WERI-Rb-1 (cell line): ENCODE measurements around the gene UMODL1.

Experiments
- DNase-seq: peaks from one replicate; pipeline ENCODE4 v3.0.0-alpha.2; 2020
- H3K27ac ChIP-seq: fragments of 250-450 bp; sonication (Bioruptor Pico); 2 replicates; pipeline ENCODE4 v1.5.1; 2020; ENCODE audit warnings: mild to moderate bottlenecking, moderate library complexity
- H3K27me3 ChIP-seq: fragments of 250-450 bp; sonication (Bioruptor Pico); 2 replicates; pipeline ENCODE4 v1.5.1; 2021; ENCODE audit warnings: mild to moderate bottlenecking, low read depth, moderate library complexity; ENCODE audit not compliant: insufficient read depth, severe bottlenecking
- H3K36me3 ChIP-seq: fragments of 250-450 bp; sonication (Bioruptor Pico); 2 replicates; pipeline ENCODE4 v1.5.1; 2020; ENCODE audit warnings: mild to moderate bottlenecking, moderate library complexity
- H3K4me3 ChIP-seq: 2 replicates; pipeline ENCODE4 v1.5.1; 2011; ENCODE audit warnings: low read depth, mild to moderate bottlenecking, control low read depth, low read length
- H3K9me3 ChIP-seq: fragments of 250-450 bp; sonication (Bioruptor Pico); 2 replicates; pipeline ENCODE4 v1.5.1; 2021; ENCODE audit warnings: mild to moderate bottlenecking, moderate library complexity; ENCODE audit not compliant: severe bottlenecking
- CTCF ChIP-seq: IDR thresholded peaks from 2 replicates; pipeline ENCODE4 v1.5.1; 2011; ENCODE audit warnings: low read depth, mild to moderate bottlenecking, control low read depth, inconsistent platforms, low read length

The UMODL1 gene

GRCh38 chr21:42162831-42163510 lies 91.9 kb downstream of the UMODL1 start:
- no peaks in the 10 kb centered on the region for H3K27me3 ChIP-seq
- H3K9me3 ChIP-seq, result no peaks in the 10 kb centered on the region
- TF ChIP-seq CTCF, result no peak
- H3K36me3 ChIP-seq, result no peaks in the 10 kb centered on the region
- DNase-seq, result no peak
- H3K27ac ChIP-seq, result no peak overlapping the region
- H3K4me3 ChIP-seq, result no peak overlapping the region

GRCh38 chr21:42163511-42163863 lies 92.4 kb downstream of the UMODL1 start:
- no peak overlapping the region; the same call in 1 of the 2 replicates for H3K27ac ChIP-seq

GRCh38 chr21:42164064-42164789 lies 93.1 kb downstream of the UMODL1 start:
- DNase-seq, result peak; percentile 90
- no peaks in the 10 kb centered on the region for H3K9me3 ChIP-seq
- H3K27me3 ChIP-seq, result no peaks in the 10 kb centered on the region
- no peaks in the 10 kb centered on the region for H3K36me3 ChIP-seq
- H3K4me3 ChIP-seq, result no peak overlapping the region
- TF ChIP-seq CTCF, result peak; percentile 87
- H3K27ac ChIP-seq, result peak overlapping the region; percentile 27

More at GRCh38 chr21:42163511-42163863, 92.4 kb downstream of the UMODL1 start:
- Histone ChIP-seq H3K27me3 (no peaks in the 10 kb centered on the region), H3K9me3 (no peaks in the 10 kb centered on the region), H3K36me3 (no peaks in the 10 kb centered on the region), H3K4me3 (no peak overlapping the region)
- TF ChIP-seq CTCF, result no peak
- DNase-seq, result no peak

- Histone ChIP-seq H3K9me3 (no peaks in the 10 kb centered on the region), H3K27me3 (no peaks in the 10 kb centered on the region), H3K36me3 (no peaks in the 10 kb centered on the region), H3K27ac (peak overlapping the region; percentile 14), H3K4me3 (no peak overlapping the region)
- DNase-seq, result no peak
- no peak for TF ChIP-seq CTCF
Observed at GRCh38 chr21:42164818-42165217, 93.7 kb downstream of the UMODL1 start.

DNA sequence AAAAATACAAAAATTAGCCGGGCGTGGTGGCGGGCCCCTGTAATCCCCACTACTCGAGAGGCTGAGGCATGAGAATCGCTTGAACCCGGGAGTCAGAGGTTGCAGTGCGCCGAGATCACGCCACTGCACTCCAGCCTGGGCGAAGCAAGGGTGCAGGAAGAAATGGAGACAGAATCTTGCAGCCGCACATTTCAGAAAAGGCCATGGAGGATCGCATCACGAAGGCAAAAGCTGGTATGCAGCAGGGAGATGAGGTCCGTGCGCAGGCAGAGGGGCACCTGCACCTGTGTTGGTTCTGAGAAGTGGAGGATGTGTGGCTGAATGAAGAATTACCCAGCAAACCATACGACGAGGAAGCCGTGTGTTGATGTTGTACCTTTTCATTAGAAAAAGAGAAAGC lies 94.8 kb downstream of the UMODL1 start:
- Histone ChIP-seq H3K27ac (no peak overlapping the region), H3K9me3 (no peaks in the 10 kb centered on the region), H3K27me3 (no peaks in the 10 kb centered on the region), H3K36me3 (no peaks in the 10 kb centered on the region), H3K4me3 (no peak overlapping the region)
- TF ChIP-seq CTCF, result no peak
- DNase-seq, result no peak
